ENCODE measurements around the gene CYB5RL.

- TF ChIP-seq POLR2A (IDR thresholded peaks at IDR 0.05; ENCODE audit: low read depth, low read length) (no peak), TAF1 (IDR thresholded peaks at IDR 0.05; ENCODE audit: borderline replicate concordance, low read depth, low read length) (no peak)
Measured at GRCh38 chr1:54176621-54177327, 23.1 kb downstream of the CYB5RL start.

Measured in GM12892 (cell line).